IPS-15b (cell line): Measurements from ENCODE around the gene SYNE1.

ENCODE experiments used
- H3K27me3 ChIP-seq: one replicate; pipeline ENCODE4 v1.6.1; 2013; ENCODE audit warnings: low read length; ENCODE audit not compliant: control insufficient read depth, insufficient read depth
- H3K36me3 ChIP-seq: one replicate; pipeline ENCODE4 v1.6.1; 2013; ENCODE audit warnings: low read length; ENCODE audit not compliant: control insufficient read depth, insufficient read depth
- H3K4me1 ChIP-seq: one replicate; pipeline ENCODE4 v1.6.1; 2013; ENCODE audit warnings: mild to moderate bottlenecking, low read length; ENCODE audit not compliant: control insufficient read depth, insufficient read depth
- H3K4me3 ChIP-seq: one replicate; pipeline ENCODE4 v1.5.1; 2013; ENCODE audit warnings: low read depth, low read length
- H3K9ac ChIP-seq: one replicate; pipeline ENCODE4 v1.6.1; 2013; ENCODE audit warnings: low read depth, mild to moderate bottlenecking, low read length
- H3K9me3 ChIP-seq: one replicate; pipeline ENCODE4 v1.6.1; 2013; ENCODE audit warnings: mild to moderate bottlenecking, low read length; ENCODE audit not compliant: control insufficient read depth, insufficient read depth

Gene SYNE1

GRCh38 chr6:152301021-152301764, 336.0 kb downstream of the SYNE1 start:
- Histone ChIP-seq H3K4me3 (peak overlapping the region; percentile 73), H3K9ac (peak overlapping the region; percentile 55), H3K36me3 (no peaks in the 10 kb centered on the region), H3K27me3 (no peaks in the 10 kb centered on the region), H3K4me1 (no peaks in the 10 kb centered on the region), H3K9me3 (no peaks in the 10 kb centered on the region)

DNA sequence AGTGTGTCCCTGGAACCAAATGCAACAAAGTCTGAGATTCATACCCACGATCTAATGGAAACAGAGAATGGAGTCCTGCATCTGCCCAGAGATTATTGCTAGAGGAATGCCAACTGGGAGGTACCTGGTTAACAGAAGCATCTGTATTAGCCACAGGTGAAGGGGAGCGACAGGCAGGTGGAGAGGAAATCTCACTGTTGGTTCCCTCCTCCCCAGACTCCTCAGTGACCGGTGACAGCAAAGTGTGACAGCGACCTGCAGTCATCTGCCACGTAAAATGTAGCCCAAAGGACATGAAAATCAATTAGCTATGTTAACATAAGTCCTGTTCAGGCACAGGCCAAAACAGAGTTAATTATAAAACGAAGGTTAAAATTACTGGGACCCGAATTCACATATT, 336.6 kb downstream of the SYNE1 start:
- Histone ChIP-seq H3K27me3 (no peaks in the 10 kb centered on the region), H3K4me3 (no peak overlapping the region), H3K9ac (no peak overlapping the region), H3K9me3 (no peaks in the 10 kb centered on the region), H3K36me3 (no peaks in the 10 kb centered on the region), H3K4me1 (no peaks in the 10 kb centered on the region)

DNA sequence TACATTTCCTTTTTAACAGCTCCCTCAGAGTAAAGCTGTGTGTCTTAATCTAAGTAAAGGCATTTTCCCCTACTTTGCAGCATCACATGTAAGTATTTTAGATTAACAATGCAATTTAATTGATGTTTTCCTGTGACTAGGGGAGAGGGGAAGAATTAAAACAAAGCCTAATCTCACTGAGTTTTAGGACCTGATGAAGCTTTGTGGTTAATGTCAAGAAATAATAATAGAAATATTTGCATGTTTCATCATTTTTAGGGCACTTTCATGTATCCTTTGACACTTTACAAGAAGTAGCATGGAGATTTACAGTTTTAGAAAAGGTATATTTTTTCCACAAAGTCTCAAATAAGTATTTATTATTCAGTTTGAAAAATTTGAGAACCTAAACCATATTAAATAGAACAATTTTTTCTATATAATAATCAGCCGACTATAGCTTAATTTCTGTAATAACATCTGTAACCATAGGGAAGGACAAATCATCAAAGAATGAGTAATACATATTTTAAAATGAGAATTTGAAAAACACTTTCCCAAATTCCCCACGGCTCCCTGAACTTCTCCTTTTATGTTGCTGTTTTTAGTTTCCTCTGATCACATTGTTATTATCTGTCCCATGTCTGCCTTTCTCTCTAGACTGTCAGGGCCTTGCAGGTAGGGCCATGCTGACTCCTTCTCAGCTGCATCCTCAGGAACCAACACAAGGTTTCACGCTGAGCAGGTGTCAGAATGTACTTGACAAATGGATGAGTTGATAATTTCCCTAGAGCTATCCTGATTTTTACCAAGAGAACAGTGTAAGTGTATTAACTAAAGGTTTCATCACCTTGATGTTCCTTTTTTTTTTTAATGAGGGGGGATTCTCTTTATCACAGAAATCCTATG, 338.1 kb downstream of the SYNE1 start:
- no peaks in the 10 kb centered on the region for H3K36me3 ChIP-seq
- no peak overlapping the region for H3K9ac ChIP-seq
- no peaks in the 10 kb centered on the region for H3K27me3 ChIP-seq
- no peaks in the 10 kb centered on the region for H3K9me3 ChIP-seq
- H3K4me3 ChIP-seq, result no peak overlapping the region
- no peaks in the 10 kb centered on the region for H3K4me1 ChIP-seq

GRCh38 chr6:152298055-152298647, 339.0 kb downstream of the SYNE1 start:
- Histone ChIP-seq H3K9me3 (no peaks in the 10 kb centered on the region), H3K4me3 (no peak overlapping the region), H3K27me3 (no peaks in the 10 kb centered on the region), H3K4me1 (no peaks in the 10 kb centered on the region), H3K9ac (no peak overlapping the region), H3K36me3 (no peaks in the 10 kb centered on the region)

DNA sequence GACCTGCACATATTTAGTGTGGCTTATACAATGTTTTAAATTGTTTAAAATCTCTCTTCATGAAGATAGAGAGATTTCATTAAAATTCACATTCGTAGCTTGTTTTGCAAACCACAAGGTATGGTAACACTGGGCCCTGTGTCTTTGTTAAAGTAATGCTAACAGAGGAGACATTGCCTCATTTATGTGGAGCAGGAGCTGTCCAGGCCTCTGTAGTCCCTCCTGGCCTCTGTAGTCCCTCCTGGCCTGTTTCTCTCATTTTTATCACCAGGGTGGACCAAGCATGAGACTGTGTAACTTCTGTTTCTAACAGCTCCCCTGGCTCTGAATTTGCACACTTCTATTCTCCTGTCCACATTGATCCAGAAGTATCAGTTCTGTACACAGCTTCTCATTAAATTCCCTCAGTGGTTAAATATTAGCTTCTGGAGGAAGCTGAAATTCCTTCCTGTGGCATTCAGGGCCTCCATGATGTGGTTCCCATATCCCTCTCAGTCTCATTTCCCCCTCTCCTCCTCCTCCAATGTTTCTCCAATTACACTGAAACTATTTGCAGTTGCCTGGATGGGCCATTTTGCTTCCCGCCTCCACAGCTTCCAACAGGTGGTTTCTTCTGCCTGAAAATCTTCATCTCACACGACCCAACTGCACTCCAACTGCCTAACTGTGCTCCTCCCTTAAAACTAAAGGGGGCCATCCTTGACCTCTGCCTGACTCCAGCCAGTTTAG, 340.4 kb downstream of the SYNE1 start:
- Histone ChIP-seq H3K9me3 (no peaks in the 10 kb centered on the region), H3K36me3 (no peaks in the 10 kb centered on the region), H3K27me3 (no peaks in the 10 kb centered on the region), H3K9ac (no peak overlapping the region), H3K4me1 (no peaks in the 10 kb centered on the region), H3K4me3 (no peak overlapping the region)

DNA sequence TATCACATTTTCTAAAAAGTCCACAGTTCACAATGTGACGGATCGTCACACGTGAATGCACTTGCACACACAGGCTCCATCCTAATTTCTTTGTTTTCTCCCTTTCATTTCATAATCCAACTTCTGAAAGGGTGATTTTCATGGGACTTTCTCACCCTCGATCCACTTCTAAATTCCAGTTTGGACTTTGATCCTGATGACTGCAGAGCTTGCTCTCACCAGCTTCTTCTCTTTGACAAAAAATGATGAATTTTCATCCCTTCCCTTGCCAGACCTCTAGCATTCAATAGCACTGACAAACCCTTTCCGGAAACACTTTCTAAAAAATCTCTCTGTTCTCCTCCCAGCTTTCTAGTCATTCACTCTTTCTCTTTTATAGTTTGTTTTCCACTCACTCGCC, 341.2 kb downstream of the SYNE1 start:
- Histone ChIP-seq H3K36me3 (no peaks in the 10 kb centered on the region), H3K9me3 (no peaks in the 10 kb centered on the region), H3K4me1 (no peaks in the 10 kb centered on the region), H3K27me3 (no peaks in the 10 kb centered on the region), H3K4me3 (no peak overlapping the region), H3K9ac (no peak overlapping the region)

- Histone ChIP-seq H3K36me3 (no peaks in the 10 kb centered on the region), H3K4me1 (no peaks in the 10 kb centered on the region), H3K4me3 (no peak overlapping the region), H3K9ac (no peak overlapping the region), H3K27me3 (no peaks in the 10 kb centered on the region), H3K9me3 (no peaks in the 10 kb centered on the region)
Observed at GRCh38 chr6:152295346-152295745, 341.8 kb downstream of the SYNE1 start.

DNA sequence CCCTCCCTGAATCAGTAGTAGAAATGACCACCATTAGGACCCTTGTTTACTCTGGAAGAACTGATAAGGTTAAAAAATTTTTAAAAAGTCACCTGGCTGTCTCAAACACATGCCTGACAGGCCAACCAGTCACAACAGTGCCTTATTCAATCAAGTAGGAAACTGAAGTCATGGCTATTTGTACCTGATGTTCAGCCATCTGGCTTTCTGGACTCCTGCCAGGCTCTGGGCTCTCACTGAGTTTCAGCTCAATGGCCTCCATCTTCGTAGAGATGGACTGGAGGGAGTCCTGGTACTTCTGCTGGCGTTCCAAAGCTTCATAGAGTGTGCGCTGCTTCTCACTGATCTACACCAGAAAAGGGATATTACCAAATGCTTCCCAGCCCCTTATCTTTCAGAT, 343.8 kb downstream of the SYNE1 start:
- H3K4me3 ChIP-seq, result no peak overlapping the region
- no peaks in the 10 kb centered on the region for H3K9me3 ChIP-seq
- H3K9ac ChIP-seq, result no peak overlapping the region
- H3K36me3 ChIP-seq, result no peaks in the 10 kb centered on the region
- no peaks in the 10 kb centered on the region for H3K4me1 ChIP-seq
- no peaks in the 10 kb centered on the region for H3K27me3 ChIP-seq

GRCh38 chr6:152292555-152292954, 344.6 kb downstream of the SYNE1 start:
- no peaks in the 10 kb centered on the region for H3K27me3 ChIP-seq
- H3K4me1 ChIP-seq, result no peaks in the 10 kb centered on the region
- no peaks in the 10 kb centered on the region for H3K9me3 ChIP-seq
- H3K36me3 ChIP-seq, result no peaks in the 10 kb centered on the region
- H3K4me3 ChIP-seq, result no peak overlapping the region
- no peak overlapping the region for H3K9ac ChIP-seq

DNA sequence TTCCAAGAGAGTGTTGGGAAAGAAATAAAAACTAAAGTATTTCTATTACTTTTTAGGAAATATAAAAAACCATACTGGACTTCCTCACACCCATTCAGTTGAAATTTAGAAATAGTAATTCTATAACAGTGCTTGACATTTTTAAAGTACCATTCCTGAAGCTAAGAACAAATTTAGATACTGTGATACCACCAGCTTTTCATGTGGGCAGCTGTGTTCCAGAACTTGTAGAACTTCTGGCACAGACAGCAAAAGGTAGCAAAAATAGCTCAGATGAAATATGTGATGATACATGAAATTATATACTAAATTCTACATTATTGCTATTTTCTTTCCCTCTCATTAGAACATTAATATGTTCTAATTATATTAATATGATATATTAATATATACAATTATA, 346.5 kb downstream of the SYNE1 start:
- H3K9ac ChIP-seq, result no peak overlapping the region

DNA sequence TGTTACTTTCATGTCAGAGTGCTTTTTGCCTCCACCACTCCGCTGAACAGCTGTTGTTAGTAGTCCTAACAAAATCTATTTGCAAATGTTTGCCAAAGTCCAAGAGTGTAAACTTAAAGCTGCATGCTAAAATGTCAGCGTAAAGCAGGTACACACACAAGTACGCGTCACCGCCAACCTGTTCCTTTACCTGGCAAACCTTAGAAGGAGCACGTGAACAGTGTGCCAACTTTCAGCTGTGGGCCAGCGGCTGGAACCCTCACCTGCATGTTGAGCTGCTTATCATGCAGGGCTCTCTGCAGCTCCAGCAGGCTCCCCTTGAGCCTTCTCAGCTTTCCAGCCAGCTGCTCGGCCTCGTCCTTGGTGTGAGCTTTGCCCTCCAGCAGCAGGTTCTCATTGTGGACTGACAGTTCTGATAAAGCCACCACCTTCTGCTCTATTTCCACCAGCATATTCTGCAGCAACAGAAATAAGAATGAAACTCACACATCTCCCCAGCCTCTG, 359.3 kb downstream of the SYNE1 start:
- no peaks in the 10 kb centered on the region for H3K9me3 ChIP-seq
- no peak overlapping the region for H3K4me3 ChIP-seq
- H3K4me1 ChIP-seq, result no peaks in the 10 kb centered on the region
- no peaks in the 10 kb centered on the region for H3K36me3 ChIP-seq
- no peak overlapping the region for H3K9ac ChIP-seq
- H3K27me3 ChIP-seq, result no peaks in the 10 kb centered on the region

More for the DNA sequence above, 346.5 kb downstream of the SYNE1 start:
- Histone ChIP-seq H3K4me1 (no peaks in the 10 kb centered on the region), H3K9me3 (no peaks in the 10 kb centered on the region), H3K36me3 (no peaks in the 10 kb centered on the region), H3K4me3 (no peak overlapping the region), H3K27me3 (no peaks in the 10 kb centered on the region)
